Adrenal gland (tissue), 5 donors: ENCODE measurements around the gene WDR74.

Source experiments
- POLR2A ChIP-seq, 2 donors: fragments of 450-650 bp; IDR thresholded peaks; one replicate each; pipeline ENCODE4 v1.6.1; 2017; ENCODE audit warnings: antibody characterized with exemption in 2 of 2, mild to moderate bottlenecking in 2 of 2, moderate library complexity in 1 of 2
- TF ChIP-seq, protein P1 (sequence below), 6 experiments: fragments of 450-650 bp in 4 of 6; fragments of 200-600 bp in 2 of 6; sonication (generic) in 1 of 6; IDR thresholded peaks; 1 replicate in 5 of 6; 2 replicates in 1 of 6; pipeline versions ENCODE4 v1.5.1 to v1.8.0; 2016 to 2021; ENCODE audit warnings: antibody characterized with exemption in 6 of 6, mild to moderate bottlenecking in 2 of 6, moderate library complexity in 1 of 6
- donor health status: DM: no; HTN: no; CAD: no.

DNA sequence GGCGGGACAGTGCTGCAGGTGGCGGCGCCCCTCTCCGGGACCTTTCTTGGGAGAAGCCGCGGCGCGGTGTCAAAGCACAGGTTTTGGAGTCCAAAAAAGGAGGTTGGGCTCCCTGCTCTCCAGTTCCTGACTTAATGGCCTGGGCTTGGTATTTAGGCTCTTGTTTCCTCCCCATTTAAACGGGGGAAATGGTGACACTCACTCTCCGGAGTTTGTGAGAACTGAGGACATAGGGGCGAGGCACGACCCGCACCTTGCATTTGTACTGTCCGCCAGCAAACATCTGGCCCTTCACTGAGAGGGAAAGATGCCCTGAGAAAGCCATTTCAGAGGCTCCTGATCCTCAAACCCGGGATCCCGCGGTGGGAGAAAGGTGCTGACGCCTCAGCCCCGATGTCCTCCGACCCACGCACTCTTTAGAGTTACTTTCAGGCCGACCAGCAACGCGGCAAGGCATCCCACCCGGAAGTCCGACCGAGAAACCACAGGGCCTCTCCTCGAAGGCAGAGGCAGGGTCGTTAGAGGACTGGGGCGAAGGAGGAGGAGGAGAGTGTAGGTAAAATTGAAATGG is 2.9 kb upstream of the WDR74 start:
- TF ChIP-seq, protein P1, sequence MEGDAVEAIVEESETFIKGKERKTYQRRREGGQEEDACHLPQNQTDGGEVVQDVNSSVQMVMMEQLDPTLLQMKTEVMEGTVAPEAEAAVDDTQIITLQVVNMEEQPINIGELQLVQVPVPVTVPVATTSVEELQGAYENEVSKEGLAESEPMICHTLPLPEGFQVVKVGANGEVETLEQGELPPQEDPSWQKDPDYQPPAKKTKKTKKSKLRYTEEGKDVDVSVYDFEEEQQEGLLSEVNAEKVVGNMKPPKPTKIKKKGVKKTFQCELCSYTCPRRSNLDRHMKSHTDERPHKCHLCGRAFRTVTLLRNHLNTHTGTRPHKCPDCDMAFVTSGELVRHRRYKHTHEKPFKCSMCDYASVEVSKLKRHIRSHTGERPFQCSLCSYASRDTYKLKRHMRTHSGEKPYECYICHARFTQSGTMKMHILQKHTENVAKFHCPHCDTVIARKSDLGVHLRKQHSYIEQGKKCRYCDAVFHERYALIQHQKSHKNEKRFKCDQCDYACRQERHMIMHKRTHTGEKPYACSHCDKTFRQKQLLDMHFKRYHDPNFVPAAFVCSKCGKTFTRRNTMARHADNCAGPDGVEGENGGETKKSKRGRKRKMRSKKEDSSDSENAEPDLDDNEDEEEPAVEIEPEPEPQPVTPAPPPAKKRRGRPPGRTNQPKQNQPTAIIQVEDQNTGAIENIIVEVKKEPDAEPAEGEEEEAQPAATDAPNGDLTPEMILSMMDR (IDR thresholded peaks at IDR 0.05), result no peak
- TF ChIP-seq POLR2A (IDR thresholded peaks at IDR 0.05), result no peak
